Measurements from ENCODE around the gene CD44. TPM values are rescaled to one million over a fixed set of nuclear protein-coding genes. Genes with fewer than 3 reads are reported as not detected.

Gene CD44
- total and polyA plus RNA-seq, 9 donors, result 75.0 to 192 (median 135) TPM

- Histone ChIP-seq H3K9me3 (replicated peaks; ENCODE audit: control insufficient read depth, low read depth, low read length) (no peaks in the 10 kb centered on the region), H3K27me3 (ENCODE audit: control insufficient read depth, insufficient read depth, low read length) (no peaks in the 10 kb centered on the region), H3K36me3 (ENCODE audit: control insufficient read depth, insufficient read depth, low read length) (peaks cover 12% of the 10 kb centered on the region), H3K4me1 (ENCODE audit: control insufficient read depth, insufficient read depth, low read length) (peaks cover 45% of the 10 kb centered on the region), H3K4me3 (ENCODE audit: low read length) (no peak overlapping the region), H3K27ac (ENCODE audit: low read length) (no peak overlapping the region)
- WGBS (ENCODE audit: insufficient coverage), result no CpG with 5 or more reads among the region's 2 CpGs
- no peak for DNase-seq
These were observed 6.3 kb downstream of the CD44 start for GRCh38 chr11:35145271-35145670.

- peaks cover 48% of the 10 kb centered on the region for H3K4me1 ChIP-seq (ENCODE audit: control insufficient read depth, insufficient read depth, low read length)
- 76% methylated on average over 3 of the region's 7 CpGs for WGBS (ENCODE audit: insufficient coverage)
These were observed 7.1 kb downstream of the CD44 start for GRCh38 chr11:35146074-35146521.

DNA sequence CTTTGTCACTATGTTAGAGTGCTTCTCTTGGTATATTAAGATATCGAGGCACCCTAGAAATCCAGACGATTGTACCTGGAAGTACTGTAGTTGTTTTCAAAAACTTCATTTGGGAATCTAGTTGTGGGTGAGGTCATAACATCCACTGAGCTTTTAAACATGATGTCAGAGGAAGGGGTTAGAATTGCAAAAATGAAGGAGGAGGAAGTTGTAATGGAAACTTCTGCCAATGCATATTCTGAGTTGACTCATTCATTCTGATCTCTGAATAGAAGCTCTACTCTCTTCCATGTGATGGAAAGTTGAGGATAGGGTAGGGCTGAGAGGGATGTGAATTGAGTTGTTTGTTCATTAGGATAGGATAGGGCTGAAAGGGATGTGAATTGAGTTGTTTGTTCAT is 7.7 kb downstream of the CD44 start:
- no peaks in the 10 kb centered on the region for H3K27me3 ChIP-seq (ENCODE audit: control insufficient read depth, insufficient read depth, low read length)
- H3K27ac ChIP-seq (ENCODE audit: low read length), result no peak overlapping the region
- H3K4me3 ChIP-seq (ENCODE audit: low read length), result no peak overlapping the region
- WGBS (ENCODE audit: insufficient coverage), result 92% methylated on average over 2 of the region's 2 CpGs
- H3K9me3 ChIP-seq (replicated peaks; ENCODE audit: control insufficient read depth, low read depth, low read length), result no peaks in the 10 kb centered on the region
- DNase-seq, result no peak
- H3K36me3 ChIP-seq (ENCODE audit: control insufficient read depth, insufficient read depth, low read length), result peaks cover 12% of the 10 kb centered on the region
- peaks cover 48% of the 10 kb centered on the region for H3K4me1 ChIP-seq (ENCODE audit: control insufficient read depth, insufficient read depth, low read length)

More at GRCh38 chr11:35146074-35146521, 7.1 kb downstream of the CD44 start:
- Histone ChIP-seq H3K27me3 (ENCODE audit: control insufficient read depth, insufficient read depth, low read length) (no peaks in the 10 kb centered on the region), H3K4me3 (ENCODE audit: low read length) (no peak overlapping the region), H3K27ac (ENCODE audit: low read length) (no peak overlapping the region), H3K9me3 (replicated peaks; ENCODE audit: control insufficient read depth, low read depth, low read length) (no peaks in the 10 kb centered on the region), H3K36me3 (ENCODE audit: control insufficient read depth, insufficient read depth, low read length) (peaks cover 12% of the 10 kb centered on the region)
- DNase-seq, result no peak

GRCh38 chr11:35147235-35147634 is 8.3 kb downstream of the CD44 start:
- no peak overlapping the region for H3K4me3 ChIP-seq (ENCODE audit: low read length)
- H3K4me1 ChIP-seq (ENCODE audit: control insufficient read depth, insufficient read depth, low read length), result peaks cover 50% of the 10 kb centered on the region
- no peak overlapping the region for H3K27ac ChIP-seq (ENCODE audit: low read length)
- peaks cover 12% of the 10 kb centered on the region for H3K36me3 ChIP-seq (ENCODE audit: control insufficient read depth, insufficient read depth, low read length)
- no peaks in the 10 kb centered on the region for H3K9me3 ChIP-seq (replicated peaks; ENCODE audit: control insufficient read depth, low read depth, low read length)
- WGBS (ENCODE audit: insufficient coverage), result no CpG with 5 or more reads among the region's 1 CpG
- DNase-seq, result no peak
- no peaks in the 10 kb centered on the region for H3K27me3 ChIP-seq (ENCODE audit: control insufficient read depth, insufficient read depth, low read length)

GRCh38 chr11:35148163-35148837 is 9.3 kb downstream of the CD44 start:
- Histone ChIP-seq H3K4me3 (ENCODE audit: low read length) (no peak overlapping the region), H3K9me3 (replicated peaks; ENCODE audit: control insufficient read depth, low read depth, low read length) (no peaks in the 10 kb centered on the region), H3K27me3 (ENCODE audit: control insufficient read depth, insufficient read depth, low read length) (no peaks in the 10 kb centered on the region), H3K36me3 (ENCODE audit: control insufficient read depth, insufficient read depth, low read length) (peaks cover 14% of the 10 kb centered on the region), H3K4me1 (ENCODE audit: control insufficient read depth, insufficient read depth, low read length) (peaks cover 51% of the 10 kb centered on the region), H3K27ac (ENCODE audit: low read length) (no peak overlapping the region)
- no peak for DNase-seq
- no CpG with 5 or more reads among the region's 5 CpGs for WGBS (ENCODE audit: insufficient coverage)

- H3K27ac ChIP-seq (ENCODE audit: low read length), result no peak overlapping the region
- peaks cover 31% of the 10 kb centered on the region for H3K4me1 ChIP-seq (ENCODE audit: control insufficient read depth, insufficient read depth, low read length)
- DNase-seq, result no peak
- H3K4me3 ChIP-seq (ENCODE audit: low read length), result no peak overlapping the region
- H3K27me3 ChIP-seq (ENCODE audit: control insufficient read depth, insufficient read depth, low read length), result no peaks in the 10 kb centered on the region
- H3K9me3 ChIP-seq (replicated peaks; ENCODE audit: control insufficient read depth, low read depth, low read length), result no peaks in the 10 kb centered on the region
- 34% methylated on average over 2 of the region's 3 CpGs for WGBS (ENCODE audit: insufficient coverage)
- peaks cover 10% of the 10 kb centered on the region for H3K36me3 ChIP-seq (ENCODE audit: control insufficient read depth, insufficient read depth, low read length)
These were observed 11.5 kb downstream of the CD44 start for GRCh38 chr11:35150454-35150853.

GRCh38 chr11:35151241-35151640 is 12.3 kb downstream of the CD44 start:
- Histone ChIP-seq H3K36me3 (ENCODE audit: control insufficient read depth, insufficient read depth, low read length) (peaks cover 8% of the 10 kb centered on the region), H3K4me1 (ENCODE audit: control insufficient read depth, insufficient read depth, low read length) (peaks cover 28% of the 10 kb centered on the region), H3K27me3 (ENCODE audit: control insufficient read depth, insufficient read depth, low read length) (no peaks in the 10 kb centered on the region), H3K4me3 (ENCODE audit: low read length) (no peak overlapping the region), H3K27ac (ENCODE audit: low read length) (peak overlapping the region; percentile 49), H3K9me3 (replicated peaks; ENCODE audit: control insufficient read depth, low read depth, low read length) (no peaks in the 10 kb centered on the region)
- no peak for DNase-seq
- 100% methylated on average over 1 of the region's 1 CpG for WGBS (ENCODE audit: insufficient coverage)

DNA sequence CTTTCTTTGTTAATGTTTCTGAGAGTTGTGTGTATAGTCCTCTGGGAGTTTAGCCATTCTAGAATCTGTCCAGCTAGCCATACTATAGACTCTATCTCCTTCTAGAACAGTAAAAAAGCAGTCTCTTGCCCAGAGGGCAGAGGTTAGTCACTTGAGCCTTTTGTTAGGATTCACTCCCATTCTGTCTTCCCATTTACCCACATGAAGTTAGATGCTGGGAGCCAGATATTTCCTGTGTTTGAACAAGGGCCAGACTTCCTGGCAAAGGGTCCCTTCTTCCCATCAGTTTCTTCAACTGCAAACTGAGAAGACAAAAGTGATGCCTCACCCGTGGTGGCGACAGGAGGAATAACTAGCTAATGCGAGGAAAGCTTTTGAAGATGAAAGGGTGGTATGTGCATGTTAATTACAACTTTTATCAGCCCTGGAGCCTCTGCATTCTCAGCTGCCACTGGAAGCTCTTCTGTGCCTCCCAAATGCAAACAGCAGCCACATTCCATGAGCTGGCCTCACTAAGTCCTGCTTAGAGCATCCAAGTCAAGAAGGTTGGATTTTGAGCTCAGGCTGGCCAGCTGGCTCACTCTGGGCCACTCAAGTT is 12.8 kb downstream of the CD44 start:
- H3K9me3 ChIP-seq (replicated peaks; ENCODE audit: control insufficient read depth, low read depth, low read length), result no peaks in the 10 kb centered on the region
- peak overlapping the region; percentile 49 for H3K27ac ChIP-seq (ENCODE audit: low read length)
- H3K4me3 ChIP-seq (ENCODE audit: low read length), result no peak overlapping the region
- no peaks in the 10 kb centered on the region for H3K27me3 ChIP-seq (ENCODE audit: control insufficient read depth, insufficient read depth, low read length)
- H3K4me1 ChIP-seq (ENCODE audit: control insufficient read depth, insufficient read depth, low read length), result peaks cover 32% of the 10 kb centered on the region
- peaks cover 8% of the 10 kb centered on the region for H3K36me3 ChIP-seq (ENCODE audit: control insufficient read depth, insufficient read depth, low read length)
- WGBS (ENCODE audit: insufficient coverage), result no CpG with 5 or more reads among the region's 3 CpGs
- DNase-seq, result peak; percentile 68

DNA sequence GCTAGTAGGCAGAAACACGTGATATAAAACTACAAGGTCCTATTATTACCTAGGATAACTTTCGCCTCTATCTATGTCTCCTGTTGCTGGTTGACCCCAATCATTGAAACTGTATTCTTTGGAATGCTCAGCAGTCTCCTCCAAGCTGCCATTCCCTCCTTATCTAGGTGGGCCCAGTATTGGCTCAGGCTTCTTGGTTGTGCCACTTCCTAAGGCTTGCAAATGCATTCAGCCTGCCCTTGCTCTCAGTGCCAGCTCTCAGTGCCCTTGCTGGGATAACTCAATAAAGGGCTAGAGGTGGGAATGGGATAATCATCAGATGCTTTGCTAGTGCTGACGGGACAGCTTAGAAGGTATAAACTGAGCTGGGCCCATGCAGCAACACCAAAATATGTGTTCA is 13.6 kb downstream of the CD44 start:
- H3K36me3 ChIP-seq (ENCODE audit: control insufficient read depth, insufficient read depth, low read length), result peaks cover 8% of the 10 kb centered on the region
- no peaks in the 10 kb centered on the region for H3K27me3 ChIP-seq (ENCODE audit: control insufficient read depth, insufficient read depth, low read length)
- no peak for DNase-seq
- no peak overlapping the region for H3K4me3 ChIP-seq (ENCODE audit: low read length)
- 92% methylated on average over 1 of the region's 3 CpGs for WGBS (ENCODE audit: insufficient coverage)
- H3K27ac ChIP-seq (ENCODE audit: low read length), result no peak overlapping the region
- peaks cover 34% of the 10 kb centered on the region for H3K4me1 ChIP-seq (ENCODE audit: control insufficient read depth, insufficient read depth, low read length)
- no peaks in the 10 kb centered on the region for H3K9me3 ChIP-seq (replicated peaks; ENCODE audit: control insufficient read depth, low read depth, low read length)

GRCh38 chr11:35153280-35153679 is 14.3 kb downstream of the CD44 start:
- WGBS (ENCODE audit: insufficient coverage), result no CpG with 5 or more reads among the region's 2 CpGs
- Histone ChIP-seq H3K4me3 (ENCODE audit: low read length) (no peak overlapping the region), H3K4me1 (ENCODE audit: control insufficient read depth, insufficient read depth, low read length) (peaks cover 41% of the 10 kb centered on the region), H3K27ac (ENCODE audit: low read length) (no peak overlapping the region), H3K9me3 (replicated peaks; ENCODE audit: control insufficient read depth, low read depth, low read length) (no peaks in the 10 kb centered on the region), H3K36me3 (ENCODE audit: control insufficient read depth, insufficient read depth, low read length) (peaks cover 8% of the 10 kb centered on the region), H3K27me3 (ENCODE audit: control insufficient read depth, insufficient read depth, low read length) (no peaks in the 10 kb centered on the region)
- DNase-seq, result no peak
